K562 (cell line): ENCODE measurements around the gene DNA2. TPM values are rescaled to one million over a fixed set of nuclear protein-coding genes. Genes with fewer than 3 reads are reported as not detected.

Source experiments
- ARID2 ChIP-seq: fragments of 450-650 bp; IDR thresholded peaks from 2 replicates; pipeline ENCODE4 v1.6.1; 2017; ENCODE audit warnings: antibody characterized with exemption, mild to moderate bottlenecking
- ARID3B ChIP-seq: fragments of 250-450 bp; sonication (Bioruptor Pico); IDR thresholded peaks from 2 replicates; pipeline ENCODE4 v1.4.0; 2020; ENCODE audit warnings: borderline replicate concordance
- BHLHE40 ChIP-seq: IDR thresholded peaks from 2 replicates; pipeline ENCODE4 v1.6.1; 2011; ENCODE audit warnings: low read length, improper control_type of control experiment
- CBX1 ChIP-seq: sonication (generic); IDR thresholded peaks from 2 replicates; pipeline ENCODE4 v1.6.1; 2016; ENCODE audit warnings: antibody characterized with exemption, low read depth, mild to moderate bottlenecking
- CCNT2 ChIP-seq: IDR thresholded peaks from 2 replicates; pipeline ENCODE4 v1.6.1; 2011; ENCODE audit warnings: borderline replicate concordance, low read depth, mild to moderate bottlenecking, moderate library complexity, mixed read lengths, low read length; ENCODE audit not compliant: insufficient read length; ENCODE audit errors: extremely low read depth
- ETS1 ChIP-seq: conservative IDR thresholded peaks from 2 replicates; pipeline ENCODE4 v1.6.1; 2011; ENCODE audit warnings: low read depth, mild to moderate bottlenecking, low read length; ENCODE audit not compliant: control insufficient read depth
- KDM1A ChIP-seq, 2 experiments: fragments of 450-650 bp; IDR thresholded peaks; 2 replicates each; pipeline ENCODE4 v1.6.1; 2016; ENCODE audit warnings: mild to moderate bottlenecking in 2 of 2
- NFATC3 ChIP-seq: fragments of 450-650 bp; IDR thresholded peaks from 2 replicates; pipeline ENCODE4 v1.6.1; 2017; ENCODE audit warnings: mild to moderate bottlenecking
- PHF21A ChIP-seq: fragments of 450-650 bp; IDR thresholded peaks from 2 replicates; pipeline ENCODE4 v1.6.1; 2017; ENCODE audit warnings: low read depth, borderline replicate concordance
- POLR2AphosphoS2 ChIP-seq: IDR thresholded peaks from 2 replicates; pipeline ENCODE4 v1.6.1; 2012; ENCODE audit warnings: low read length, improper control_type of control experiment
- POLR2H ChIP-seq: IDR thresholded peaks from 2 replicates; pipeline ENCODE4 v1.6.1; 2016; ENCODE audit warnings: missing genetic modification characterization, low read depth, mild to moderate bottlenecking, control low read depth, missing compliant biosample characterization, moderate library complexity
- RBBP5 ChIP-seq: fragments of 200-600 bp; sonication (generic); IDR thresholded peaks from 2 replicates; pipeline ENCODE4 v1.6.1; 2012; ENCODE audit warnings: borderline replicate concordance, mild to moderate bottlenecking, low read length, control low read depth, inconsistent platforms; ENCODE audit not compliant: insufficient read depth, poor library complexity, severe bottlenecking
- SMAD3 ChIP-seq: fragments of 450-650 bp; formaldehyde crosslinking; conservative IDR thresholded peaks from 2 replicates; pipeline ENCODE4 v1.4.0; 2020; ENCODE audit warnings: mild to moderate bottlenecking
- TAL1 ChIP-seq: fragments of 450-650 bp; IDR thresholded peaks from 2 replicates; pipeline ENCODE4 v1.6.1; 2016; ENCODE audit warnings: mild to moderate bottlenecking
- VEZF1 ChIP-seq: fragments of 200-800 bp; sonication (Bioruptor generic); IDR thresholded peaks from 2 replicates; pipeline ENCODE4 v1.6.1; 2017; ENCODE audit warnings: missing genetic modification characterization, missing compliant biosample characterization
- ZFP36 ChIP-seq: fragments of 150-350 bp; IDR thresholded peaks from 2 replicates; pipeline ENCODE4 v1.6.1; 2018; ENCODE audit warnings: low read length, low read depth; ENCODE audit not compliant: partially characterized antibody
- ZNF24 ChIP-seq: fragments of 450-650 bp; IDR thresholded peaks from 2 replicates; pipeline ENCODE4 v1.6.1; 2016
- ZNF764 ChIP-seq: fragments of 250-450 bp; sonication (Bioruptor Pico); IDR thresholded peaks from 2 replicates; pipeline ENCODE4 v1.4.0; 2020; ENCODE audit warnings: low read depth, mild to moderate bottlenecking, moderate library complexity
- polyA plus RNA-seq, 8 experiments: library from polyadenylated mRNA; depleted of rRNA in 4 of 8; stranded (reverse) in 5 of 8; unstranded in 3 of 8; fragments of >200 nt; fragmentation: Nextera tagmentation in 2 of 8; fragmentation: Illumina TruSeq in 1 of 8; extraction: Ambion mirVana in 2 of 8; extraction: Trizol in 1 of 8; gene quantifications; 2 replicates each; pipeline versions ENCODE4 v1.2.1 to v1.2.3, GENCODE V29; 2011 to 2014; ENCODE audit warnings: inconsistent platforms in 1 of 8, missing spikeins in 1 of 8
- total RNA-seq, 7 experiments: library from RNA; depleted of rRNA in 6 of 7; stranded (reverse); fragments of >200 nt in 6 of 7; fragmentation: Illumina TruSeq in 2 of 7; extraction: Trizol in 2 of 7; gene quantifications; 2 replicates each; pipeline versions ENCODE4 v1.2.1 to v1.2.3, GENCODE V29; 2011 to 2021; ENCODE audit warnings: low replicate concordance in 1 of 7

The DNA2 gene
- total and polyA plus RNA-seq, 9 of the 15 experiments (the other 6 are each of a cell fraction or from before 2014, with no cell fraction given) = 24.6 to 51.4 (median 40.8) TPM

GRCh38 chr10:68471586-68472408, at the start of gene DNA2 (continued):
- TF ChIP-seq ARID3B (no peak), ZNF24 (no peak), TAL1 (no peak), ZNF764 (CRISPR knock-in tag) (no peak), RBBP5 (peak; percentile 92), BHLHE40 (0 out of 2 replicates have a peak, but pooled peaks have one; percentile 27), ETS1 (peak; percentile 81; the same call in 1 of the 2 replicates), CCNT2 (no peak), CBX1 (0 out of 2 replicates have a peak, but pooled peaks have one; percentile 66), VEZF1 (peak; percentile 94), SMAD3 (CRISPR knock-in tag) (0 out of 2 replicates have a peak, but pooled peaks have one; percentile 27), PHF21A (0 out of 2 replicates have a peak, but pooled peaks have one; percentile 40), KDM1A (IDR thresholded peaks at IDR 0.05) (no peak), ZFP36 (peak; percentile 16), POLR2AphosphoS2 (peak; percentile 53; the same call in 1 of the 2 replicates), NFATC3 (no peak), ARID2 (no peak), POLR2H (tag) (peak; percentile 66; the same call in 1 of the 2 replicates)
